Kidney (tissue), 14 donors: ENCODE measurements around the gene SLC66A2. TPM values are rescaled to one million over a fixed set of nuclear protein-coding genes. Genes with fewer than 3 reads are reported as not detected.

Experiments used
- DNase-seq, 5 donors: peaks; one replicate each; pipeline ENCODE4 v3.0.0-alpha.2; 2013 to 2020
- FAIRE-seq: peaks from 2 replicates; lab custom pipeline; 2012; peaks lifted over from hg19 to GRCh38; lab: Jason Lieb, UNC
- H3K27ac ChIP-seq, 2 donors: one replicate each; pipeline ENCODE4 v1.7.0; 2013; ENCODE audit warnings: low read depth in 2 of 2, low read length in 2 of 2, inconsistent platforms in 1 of 2
- H3K27me3 ChIP-seq: one replicate; pipeline ENCODE4 v1.7.1; 2013; ENCODE audit warnings: low read length, inconsistent platforms; ENCODE audit not compliant: control insufficient read depth, insufficient read depth
- H3K36me3 ChIP-seq, 3 donors: one replicate each; pipeline versions ENCODE4 v1.7.0 to v1.7.1; 2013; ENCODE audit warnings: low read length in 3 of 3, control low read depth in 1 of 3, inconsistent platforms in 1 of 3; ENCODE audit not compliant: insufficient read depth in 3 of 3, control insufficient read depth in 2 of 3
- H3K4me1 ChIP-seq, 3 donors: one replicate each; pipeline versions ENCODE4 v1.7.0 to v1.7.1; 2013; ENCODE audit warnings: low read length in 3 of 3, inconsistent platforms in 1 of 3, low read depth in 1 of 3; ENCODE audit not compliant: control insufficient read depth in 2 of 3, insufficient read depth in 2 of 3
- H3K4me3 ChIP-seq, 3 donors: one replicate each; pipeline versions ENCODE4 v1.7.0 to v1.8.1; 2013; ENCODE audit warnings: low read length in 3 of 3, control low read depth in 1 of 3, inconsistent platforms in 1 of 3
- H3K9ac ChIP-seq, 3 donors: one replicate each; pipeline versions ENCODE4 v1.7.0 to v1.7.1; 2013; ENCODE audit warnings: low read length in 3 of 3, control low read depth in 1 of 3, inconsistent platforms in 1 of 3
- H3K9me3 ChIP-seq, 3 donors: one replicate each; pipeline versions ENCODE4 v1.7.0 to v1.7.1; 2013; ENCODE audit warnings: low read length in 3 of 3, control low read depth in 1 of 3, inconsistent platforms in 1 of 3; ENCODE audit not compliant: control insufficient read depth in 2 of 3, insufficient read depth in 1 of 3
- CTCF ChIP-seq: IDR thresholded peaks from 3 replicates; pipeline ENCODE4 v1.5.1; 2012; ENCODE audit warnings: mild to moderate bottlenecking, moderate library complexity, borderline replicate concordance; ENCODE audit not compliant: insufficient read depth; ENCODE audit errors: extremely low read depth
- intact Hi-C: fragments of 100-400 bp; cut with DNase I; formaldehyde crosslinking; loops from one replicate; pipeline ENCODE4 v1.11.1; 2022
- polyA plus RNA-seq: library from polyadenylated mRNA; stranded (reverse); fragments of 350-450 nt; fragmentation: Illumina TruSeq; extraction: RNeasy Lipid Tissue Mini Kit (QIAGEN cat#74804); gene quantifications from one replicate; pipeline ENCODE4 v1.2.3, GENCODE V29; 2014; ENCODE audit warnings: low read depth, low replicate concordance; ENCODE audit not compliant: insufficient read depth
- total RNA-seq: library from RNA; stranded (reverse); fragmentation: NEBNext Ultra II Directional; extraction: Animal tissue kit (Norgen Biotek cat#: 25700); gene quantifications from one replicate; pipeline ENCODE4 v1.2.1, GENCODE V29; 2021
- donor health status: control.
- donor health status: control.
- donor health status: control.
- donor health status: control.
- donor health status: control.
- donor health status: DM: yes; HTN: yes; CAD: no.
- donor health status: Normal renal cell carcinoma (clear cell type).

The SLC66A2 gene
- total and polyA plus RNA-seq, 2 donors from 2014 or later: 41.9 to 45.5 TPM

GRCh38 chr18:79962835-79963657, 11.6 kb upstream of the SLC66A2 start:
- DNase-seq: peak in 1 of 5 donors; percentile 36
- Histone ChIP-seq H3K27ac (no peak overlapping the region), H3K9me3 (no peaks in the 10 kb centered on the region), H3K9ac (no peak overlapping the region), H3K4me3 (no peak overlapping the region), H3K36me3 (peaks cover 0 to 4% (median 0%) of the 10 kb centered on the region in 3 donors), H3K4me1 (peaks cover 0 to 10% (median 7%) of the 10 kb centered on the region in 3 donors), H3K27me3 (no peaks in the 10 kb centered on the region)
- no peak for FAIRE-seq
- TF ChIP-seq CTCF: no peak
- intact Hi-C loops: no loop called here

- DNase-seq: peak in 2 of 5 donors; percentile 15 to 54
- H3K36me3 ChIP-seq: no peaks in the 10 kb centered on the region
- no peaks in the 10 kb centered on the region for H3K9me3 ChIP-seq
- H3K27me3 ChIP-seq: no peaks in the 10 kb centered on the region
- H3K9ac ChIP-seq: no peak overlapping the region
- peaks cover 0 to 10% (median 7%) of the 10 kb centered on the region in 3 donors for H3K4me1 ChIP-seq
- TF ChIP-seq CTCF: no peak
- intact Hi-C loops: no loop called here
- no peak overlapping the region for H3K4me3 ChIP-seq
- no peak for FAIRE-seq
- H3K27ac ChIP-seq: no peak overlapping the region
These were observed 10.9 kb upstream of the SLC66A2 start for GRCh38 chr18:79962311-79962710.

- no peak for TF ChIP-seq CTCF
- intact Hi-C loops: no loop called here
- Histone ChIP-seq H3K9ac (no peak overlapping the region), H3K27ac (no peak overlapping the region), H3K4me1 (peaks cover 0 to 10% (median 7%) of the 10 kb centered on the region in 3 donors), H3K4me3 (no peak overlapping the region), H3K9me3 (no peaks in the 10 kb centered on the region), H3K27me3 (no peaks in the 10 kb centered on the region), H3K36me3 (no peaks in the 10 kb centered on the region)
- peak in 1 of 5 donors; percentile 48 for DNase-seq
- no peak for FAIRE-seq
These were observed 10.3 kb upstream of the SLC66A2 start for GRCh38 chr18:79961527-79962291.
